ENCODE data around the gene MMP20.

DNA sequence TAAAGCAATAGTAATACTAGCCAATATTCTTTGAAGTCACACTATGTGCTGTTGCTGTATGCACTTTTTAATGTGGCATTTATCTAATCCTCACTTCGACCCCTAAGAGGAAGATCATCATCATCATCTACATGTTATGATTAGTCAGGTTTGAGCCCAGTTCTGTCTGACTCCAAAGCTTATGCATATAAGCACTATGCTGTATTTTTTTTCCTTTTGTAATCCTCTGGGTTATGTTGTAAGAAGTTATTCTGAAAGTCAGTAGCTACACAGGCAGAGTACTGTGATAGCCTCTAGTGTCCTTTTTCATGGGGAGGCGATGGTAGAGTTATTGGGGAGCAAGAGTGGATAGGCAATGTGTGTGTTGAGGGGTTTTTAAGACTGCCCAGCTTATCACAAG is 11.1 kb downstream of the MMP20 start:
- TF ChIP-seq, protein P1, sequence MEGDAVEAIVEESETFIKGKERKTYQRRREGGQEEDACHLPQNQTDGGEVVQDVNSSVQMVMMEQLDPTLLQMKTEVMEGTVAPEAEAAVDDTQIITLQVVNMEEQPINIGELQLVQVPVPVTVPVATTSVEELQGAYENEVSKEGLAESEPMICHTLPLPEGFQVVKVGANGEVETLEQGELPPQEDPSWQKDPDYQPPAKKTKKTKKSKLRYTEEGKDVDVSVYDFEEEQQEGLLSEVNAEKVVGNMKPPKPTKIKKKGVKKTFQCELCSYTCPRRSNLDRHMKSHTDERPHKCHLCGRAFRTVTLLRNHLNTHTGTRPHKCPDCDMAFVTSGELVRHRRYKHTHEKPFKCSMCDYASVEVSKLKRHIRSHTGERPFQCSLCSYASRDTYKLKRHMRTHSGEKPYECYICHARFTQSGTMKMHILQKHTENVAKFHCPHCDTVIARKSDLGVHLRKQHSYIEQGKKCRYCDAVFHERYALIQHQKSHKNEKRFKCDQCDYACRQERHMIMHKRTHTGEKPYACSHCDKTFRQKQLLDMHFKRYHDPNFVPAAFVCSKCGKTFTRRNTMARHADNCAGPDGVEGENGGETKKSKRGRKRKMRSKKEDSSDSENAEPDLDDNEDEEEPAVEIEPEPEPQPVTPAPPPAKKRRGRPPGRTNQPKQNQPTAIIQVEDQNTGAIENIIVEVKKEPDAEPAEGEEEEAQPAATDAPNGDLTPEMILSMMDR (IDR thresholded peaks at IDR 0.05; ENCODE audit: low read depth, low read length) = no peak
- TF ChIP-seq POLR2A (IDR thresholded peaks at IDR 0.05; ENCODE audit: extremely low read depth, insufficient read length) = no peak
- TF ChIP-seq, protein P2, sequence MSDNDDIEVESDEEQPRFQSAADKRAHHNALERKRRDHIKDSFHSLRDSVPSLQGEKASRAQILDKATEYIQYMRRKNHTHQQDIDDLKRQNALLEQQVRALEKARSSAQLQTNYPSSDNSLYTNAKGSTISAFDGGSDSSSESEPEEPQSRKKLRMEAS (IDR thresholded peaks at IDR 0.05; ENCODE audit: low read depth, low read length) = no peak

Data from NB4 (cell line).